RCC 7860 (cell line): ENCODE data around the gene GMPR2.
"Not testable (repeated sequence)": the region's sequence is repeated elsewhere in the genome, so short reads cannot be mapped to it uniquely, and the experiment has no call there.

Experiments used
- DNase-seq: peaks from one replicate; pipeline ENCODE4 v3.0.0-alpha.2; 2015; ENCODE audit warnings: low spot score
- FAIRE-seq: peaks from 2 replicates; lab custom pipeline; 2012; peaks lifted over from hg19 to GRCh38; lab: Jason Lieb, UNC

The GMPR2 gene

DNA sequence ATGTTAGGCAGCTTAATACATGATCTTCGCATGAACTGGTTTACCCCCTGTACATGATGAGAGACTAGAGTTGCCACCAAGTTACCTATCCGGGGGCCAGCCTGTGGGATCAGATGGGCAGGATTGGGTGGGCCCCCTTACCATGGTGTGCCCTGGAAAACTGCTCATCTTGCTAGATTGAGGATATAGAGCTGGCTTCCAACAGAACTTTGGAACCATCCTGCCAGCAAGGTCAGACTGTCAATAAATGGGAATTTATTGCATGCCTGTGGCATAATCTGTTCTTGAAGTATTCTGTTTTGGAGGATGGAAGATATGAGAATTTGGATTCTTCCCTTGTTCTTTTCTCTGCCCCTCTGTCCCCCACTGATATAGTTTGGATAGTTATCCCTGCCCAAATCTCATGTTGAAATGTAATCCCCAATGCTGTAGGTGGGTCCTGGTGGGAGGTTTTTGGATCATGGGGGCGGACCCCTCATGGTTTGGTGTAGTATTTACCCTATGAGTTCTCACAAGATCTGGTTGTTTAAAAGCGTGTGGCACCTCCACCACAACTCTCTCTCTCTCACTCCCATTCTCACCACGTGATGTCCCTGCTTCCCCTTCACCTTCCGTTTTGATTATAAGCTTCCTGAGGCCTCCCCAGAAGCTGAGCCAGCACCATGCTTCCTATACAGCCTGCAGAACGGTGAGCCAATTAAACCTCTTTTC is 33.8 kb upstream of the GMPR2 start:
- DNase-seq, result no peak
- no peak for FAIRE-seq

DNA sequence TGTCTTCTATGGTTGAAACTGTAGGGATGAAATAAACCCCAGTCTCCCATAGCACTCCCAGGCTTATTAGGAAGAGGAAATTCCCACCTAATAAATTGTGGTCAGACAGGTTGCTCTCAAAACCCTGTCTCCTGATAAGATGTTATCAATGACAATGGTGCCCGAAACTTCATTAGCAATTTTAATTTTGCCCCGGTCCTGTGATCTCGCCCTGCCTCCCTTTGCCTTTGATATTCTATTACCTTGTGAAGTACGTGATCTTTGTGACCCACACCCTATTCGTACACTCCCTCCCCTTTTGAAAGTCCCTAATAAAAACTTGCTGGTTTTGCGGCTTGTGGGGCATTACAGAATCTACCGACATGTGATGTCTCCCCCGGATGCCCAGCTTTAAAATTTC is 30.2 kb upstream of the GMPR2 start:
- not testable (repeated sequence) for DNase-seq, FAIRE-seq

DNA sequence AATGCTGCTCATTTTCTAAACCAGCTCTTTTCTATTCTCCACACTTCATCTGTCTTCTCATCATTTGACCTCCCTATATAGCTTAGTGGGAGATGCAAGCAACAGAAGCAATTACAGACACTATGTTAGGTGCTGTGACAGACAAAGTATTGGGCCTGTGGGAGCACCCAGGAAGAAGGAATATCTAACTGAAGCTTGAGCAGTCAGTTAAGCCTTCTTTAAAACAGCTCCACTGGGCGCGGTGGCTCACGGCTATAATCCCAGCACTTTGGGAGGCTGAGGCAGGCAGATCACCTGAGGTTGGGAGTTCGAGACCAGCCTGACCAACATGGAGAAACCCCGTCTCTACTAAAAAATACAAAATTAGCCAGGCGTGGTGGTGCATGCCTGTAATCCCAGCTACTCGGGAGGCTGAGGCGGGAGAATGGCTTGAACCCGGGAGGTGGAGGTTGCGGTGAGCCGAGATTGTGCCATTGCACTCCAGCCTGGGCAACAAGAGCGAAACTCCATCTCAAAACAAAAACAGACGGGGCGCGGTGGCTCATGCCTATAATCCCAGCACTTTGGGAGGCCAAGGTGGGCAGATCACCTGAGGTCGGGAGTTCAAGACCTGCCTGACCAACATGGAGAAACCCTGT is 29.4 kb upstream of the GMPR2 start:
- DNase-seq, FAIRE-seq: not testable (repeated sequence)

DNA sequence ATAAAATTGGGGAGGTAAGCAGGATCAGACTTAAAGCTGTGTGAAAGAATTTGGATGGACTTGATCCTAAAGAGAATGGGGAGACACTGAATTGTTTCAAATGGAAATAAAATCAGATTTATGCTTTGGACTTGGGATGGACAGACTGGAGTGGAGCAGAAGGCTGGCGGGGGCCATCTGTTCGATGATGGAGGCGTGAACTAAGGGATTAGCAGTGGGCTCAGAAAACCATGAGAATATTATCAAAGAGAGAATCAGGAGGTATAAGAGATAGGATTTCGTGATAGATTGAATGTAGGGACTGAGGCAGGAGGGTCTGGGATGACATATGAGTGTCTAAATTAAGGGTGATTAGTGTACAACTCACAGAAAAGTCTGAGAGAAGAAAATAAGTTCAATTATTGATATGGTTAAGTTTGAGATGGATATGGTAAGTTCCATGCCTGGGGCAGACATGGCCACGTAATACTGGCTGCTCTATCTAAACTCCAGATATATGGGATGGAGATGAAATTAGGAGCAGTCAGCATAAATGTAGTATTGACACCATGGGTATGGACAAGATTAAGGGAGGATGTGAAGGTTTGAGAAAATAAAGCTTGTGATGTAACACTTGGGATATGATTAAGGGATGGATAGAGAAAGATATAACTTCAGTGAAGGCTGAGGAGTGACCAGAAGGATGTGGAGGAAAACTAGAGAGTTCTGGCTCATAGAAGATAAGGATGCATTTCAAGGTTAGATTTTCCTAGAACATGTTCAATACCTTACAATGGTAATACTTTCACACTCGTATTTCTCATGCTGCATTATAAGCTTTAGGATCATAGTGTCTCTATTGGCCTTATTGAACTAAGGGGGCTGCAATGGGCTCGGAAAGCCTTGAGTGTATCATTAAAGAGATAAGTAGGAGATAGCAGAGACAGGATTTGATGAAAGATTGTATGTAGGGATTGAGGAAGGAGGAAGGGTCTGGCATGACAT is 28.3 kb upstream of the GMPR2 start:
- FAIRE-seq (no peak), DNase-seq (no peak)

DNA sequence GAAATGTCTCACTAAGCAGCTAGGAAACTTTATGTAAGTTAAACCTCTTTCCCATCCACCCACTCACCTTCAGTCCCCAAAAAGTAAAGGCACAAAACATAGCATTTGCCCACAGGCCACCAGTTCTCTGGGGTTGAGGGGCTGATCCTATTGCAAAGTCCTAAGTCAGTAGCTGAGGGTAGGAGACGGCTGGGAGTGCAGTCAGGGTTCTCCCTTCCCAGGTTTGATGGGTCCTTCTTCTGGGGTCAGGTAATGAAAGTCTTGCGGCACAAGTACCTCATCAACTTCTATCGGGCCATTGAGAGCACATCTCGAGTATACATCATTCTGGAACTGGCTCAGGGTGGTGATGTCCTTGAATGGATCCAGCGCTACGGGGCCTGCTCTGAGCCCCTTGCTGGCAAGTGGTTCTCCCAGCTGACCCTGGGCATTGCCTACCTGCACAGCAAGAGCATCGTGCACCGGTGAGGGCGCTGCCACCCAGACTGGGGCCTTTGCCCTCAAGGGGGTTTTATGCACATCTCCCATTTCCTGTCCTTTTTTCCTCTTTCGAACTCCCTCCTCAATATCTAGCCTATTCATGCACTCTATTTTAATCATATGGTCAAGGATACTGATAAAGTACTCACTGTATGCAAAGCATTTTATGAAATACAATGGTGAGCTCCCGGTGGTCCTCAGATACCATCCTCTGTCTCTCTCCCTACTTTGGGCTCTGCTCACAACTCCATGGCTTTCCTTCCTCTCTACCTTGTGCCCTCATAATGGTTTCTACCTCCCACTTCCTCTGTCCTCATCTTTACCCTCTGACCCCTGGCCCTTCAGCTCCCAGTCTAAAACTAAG is 26.2 kb upstream of the GMPR2 start:
- FAIRE-seq, result no peak
- no peak for DNase-seq

DNA sequence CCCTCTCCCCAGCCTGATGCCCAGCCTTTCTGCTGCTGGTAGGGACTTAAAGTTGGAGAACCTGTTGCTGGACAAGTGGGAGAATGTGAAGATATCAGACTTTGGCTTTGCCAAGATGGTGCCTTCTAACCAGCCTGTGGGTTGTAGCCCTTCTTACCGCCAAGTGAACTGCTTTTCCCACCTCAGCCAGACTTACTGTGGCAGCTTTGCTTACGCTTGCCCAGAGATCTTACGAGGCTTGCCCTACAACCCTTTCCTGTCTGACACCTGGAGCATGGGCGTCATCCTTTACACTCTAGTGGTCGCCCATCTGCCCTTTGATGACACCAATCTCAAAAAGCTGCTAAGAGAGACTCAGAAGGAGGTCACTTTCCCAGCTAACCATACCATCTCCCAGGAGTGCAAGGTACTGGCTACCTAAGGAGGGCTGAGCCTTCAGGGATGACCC is 25.6 kb upstream of the GMPR2 start:
- no peak for DNase-seq
- no peak for FAIRE-seq

DNA sequence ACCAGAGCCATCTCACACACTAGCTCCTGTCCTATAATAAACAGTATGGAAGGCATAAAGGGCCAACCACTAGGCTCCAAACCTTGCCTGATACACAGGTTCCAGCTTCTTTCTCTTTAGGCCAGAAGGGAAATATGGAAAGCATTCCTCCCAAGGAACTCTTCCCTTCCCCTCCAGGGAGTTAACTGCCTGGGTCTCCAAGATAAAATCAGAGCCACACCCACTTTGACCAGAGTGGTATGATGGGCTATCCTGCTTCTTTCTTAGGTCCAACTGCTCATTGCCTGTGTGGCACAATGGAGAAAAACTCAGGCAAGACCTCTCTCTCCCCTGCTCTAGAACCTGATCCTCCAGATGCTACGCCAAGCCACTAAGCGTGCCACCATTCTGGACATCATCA is 25.1 kb upstream of the GMPR2 start:
- no peak for DNase-seq
- FAIRE-seq, result no peak

DNA sequence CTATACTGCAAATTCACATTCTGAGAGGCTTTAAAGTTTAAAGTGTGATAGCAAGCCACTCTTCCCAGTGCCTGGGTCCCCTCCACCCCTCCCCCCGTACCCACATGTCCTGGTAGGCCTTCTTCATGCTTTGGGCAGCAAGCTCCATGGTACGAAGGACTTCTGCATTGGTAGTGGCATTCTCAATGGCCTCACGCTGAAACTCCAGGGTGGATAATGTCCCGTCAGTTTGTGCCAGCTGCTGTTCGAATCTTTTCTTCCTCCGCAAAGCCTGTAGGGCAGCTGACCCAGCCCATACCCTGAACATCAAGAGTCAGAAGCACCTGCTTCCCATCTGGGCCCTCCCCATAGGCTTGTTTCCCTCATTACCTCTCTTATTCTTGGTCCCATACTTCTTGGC is 21.4 kb upstream of the GMPR2 start:
- DNase-seq (no peak), FAIRE-seq (no peak)

DNA sequence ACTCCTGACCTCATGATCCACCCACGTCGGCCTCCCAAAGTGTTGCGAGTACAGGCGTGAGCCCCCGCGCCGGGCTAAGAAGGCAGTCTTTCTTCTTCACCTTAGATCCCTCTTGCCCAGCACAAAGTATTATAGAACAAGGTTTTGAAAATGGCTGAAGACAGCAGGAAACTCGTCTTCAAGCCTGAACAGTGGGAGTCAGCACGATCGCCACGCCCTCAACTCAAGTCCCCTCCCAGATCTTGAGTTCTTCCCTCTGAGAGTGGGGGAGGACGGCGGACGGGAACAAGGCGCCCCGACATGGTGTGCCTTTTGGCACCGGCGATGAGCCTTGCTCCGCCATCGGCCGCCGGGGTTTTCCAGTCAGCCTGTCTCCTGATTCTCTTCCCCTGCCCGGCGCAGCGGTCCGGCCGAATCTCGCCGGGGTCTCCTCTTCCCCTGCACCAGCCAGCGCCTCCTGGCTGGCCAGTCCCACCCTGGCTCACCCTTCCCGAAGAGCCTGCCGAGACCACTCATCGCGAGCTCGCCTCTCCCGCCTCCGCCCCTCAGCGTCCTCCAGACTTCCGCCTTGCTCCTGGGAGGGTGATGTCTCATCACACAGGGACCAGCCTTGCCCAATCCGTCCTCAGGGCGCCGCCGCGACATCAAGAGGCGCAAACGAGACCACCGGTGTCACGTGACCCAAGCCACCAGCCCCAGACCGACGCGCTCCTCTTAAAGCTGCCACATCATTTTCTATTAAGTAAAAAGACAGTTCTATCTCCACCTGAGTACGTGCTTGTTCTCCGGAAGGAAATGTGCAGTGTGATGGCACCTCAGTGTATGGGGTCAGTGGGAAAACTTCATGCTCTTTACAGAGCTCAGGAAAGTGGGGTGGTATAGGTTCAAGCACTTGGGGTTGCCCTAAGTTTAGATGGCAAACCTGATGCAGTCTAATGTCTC is 19.5 kb upstream of the GMPR2 start, which contains the start of gene CHMP4A:
CHMP4A (minus strand) TSS at position 565 of the 942 bp plus-strand sequence; CDS start at position 516, 49 bp downstream.
- DNase-seq (peak; percentile 88), FAIRE-seq (no peak)

DNA sequence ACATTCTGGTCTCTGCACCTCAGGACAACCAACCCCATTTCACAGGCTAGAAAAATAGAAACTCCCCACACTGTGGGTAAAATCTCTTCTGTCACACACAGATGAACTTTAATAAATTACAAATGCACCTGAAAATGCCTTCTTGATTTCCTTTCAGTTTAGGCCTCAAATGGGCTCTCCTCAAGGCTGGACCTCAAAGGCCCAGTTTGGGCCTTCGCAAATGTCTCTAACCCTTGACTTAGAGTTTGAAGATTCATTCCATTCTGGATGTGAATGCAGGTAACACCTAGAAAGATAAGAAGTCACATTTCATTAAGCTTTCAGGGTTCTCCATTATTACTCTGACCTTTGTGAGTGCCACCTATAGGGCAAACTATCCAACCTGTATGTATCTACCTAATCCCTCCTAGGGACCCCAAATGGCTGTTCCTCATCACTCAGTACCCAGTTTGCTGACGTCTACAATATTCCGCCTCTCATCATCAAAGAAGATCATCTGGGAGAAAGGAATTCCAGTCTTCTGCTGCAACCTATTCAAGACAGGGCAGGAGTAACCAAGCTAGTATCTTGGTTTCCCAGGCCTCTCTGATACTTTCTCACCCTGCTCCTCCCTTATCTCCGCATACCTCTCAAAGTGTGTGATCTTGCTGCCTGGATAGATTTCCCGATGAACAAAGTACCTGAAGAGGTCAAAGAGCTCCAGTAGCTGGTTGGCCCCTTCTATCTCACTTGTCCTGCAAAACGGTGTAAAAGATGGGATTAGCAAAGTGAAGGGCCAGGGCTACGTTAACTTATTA is 18.7 kb upstream of the GMPR2 start:
- DNase-seq (no peak), FAIRE-seq (no peak)

DNA sequence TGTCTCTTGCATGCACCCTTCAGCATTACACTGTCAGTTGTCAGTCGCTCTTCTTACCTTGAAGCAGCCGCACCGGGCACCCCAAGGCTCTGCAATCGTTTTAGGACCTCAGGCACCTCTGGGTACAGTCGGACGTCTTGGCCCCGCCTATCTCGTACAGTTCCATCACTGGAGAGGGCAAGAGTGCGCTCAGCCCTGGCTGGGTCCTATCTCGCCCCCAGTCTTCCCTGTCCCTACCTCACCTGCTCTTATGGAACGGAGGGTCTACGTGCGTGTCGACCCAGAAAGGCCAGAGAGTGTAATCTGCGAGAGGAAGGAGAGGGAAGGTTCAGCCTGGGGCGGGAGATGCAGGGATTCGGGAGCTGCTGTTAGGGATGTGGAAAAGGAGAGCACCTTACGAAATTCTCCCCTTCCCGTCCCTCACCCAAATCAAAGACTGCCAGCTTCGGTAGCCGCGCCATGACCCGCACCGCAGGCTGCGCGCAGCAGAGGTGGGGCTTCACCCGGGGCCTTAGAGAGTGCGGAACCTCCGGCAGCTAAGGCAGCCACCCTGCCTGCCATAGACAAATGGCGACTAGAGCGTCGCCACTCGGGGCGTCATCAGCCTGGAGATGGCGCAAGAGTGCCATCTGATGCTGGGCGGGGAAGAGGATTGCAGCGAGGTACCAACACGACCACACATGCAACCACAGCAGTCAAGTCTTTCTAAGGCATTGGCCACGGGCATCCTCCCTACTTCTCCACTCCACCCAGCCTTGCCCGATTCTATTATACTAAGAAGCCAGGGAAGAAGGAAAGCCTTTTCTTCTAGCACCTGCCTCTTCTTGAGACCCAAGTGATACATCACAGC is 17.0 kb upstream of the GMPR2 start, which contains the start of gene MDP1:
MDP1 (minus strand) TSS at position 572 of the 850 bp plus-strand sequence; CDS start at position 461, 111 bp downstream.
- FAIRE-seq, result no peak

DNA sequence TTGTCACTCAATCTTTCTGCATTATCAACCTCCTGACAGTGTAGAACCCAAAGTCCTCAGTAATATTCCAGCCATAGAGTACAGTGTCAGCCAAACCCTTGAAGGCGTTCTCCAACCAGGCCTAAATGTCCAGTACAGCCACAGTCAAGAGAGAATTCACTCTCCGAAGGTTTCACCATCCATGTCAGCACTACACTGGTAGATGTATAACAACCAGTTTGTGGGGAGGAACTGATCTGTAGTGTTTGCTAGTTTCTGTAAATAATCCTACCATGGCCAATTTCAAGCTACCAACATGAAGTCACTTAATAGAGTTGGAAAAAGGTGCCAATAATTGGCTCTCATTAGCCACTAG is 16.4 kb upstream of the GMPR2 start:
- DNase-seq, result no peak
- no peak for FAIRE-seq

More for the DNA sequence above, 17.0 kb upstream of the GMPR2 start, which contains the start of gene MDP1:
- peak; percentile 60 for DNase-seq

DNA sequence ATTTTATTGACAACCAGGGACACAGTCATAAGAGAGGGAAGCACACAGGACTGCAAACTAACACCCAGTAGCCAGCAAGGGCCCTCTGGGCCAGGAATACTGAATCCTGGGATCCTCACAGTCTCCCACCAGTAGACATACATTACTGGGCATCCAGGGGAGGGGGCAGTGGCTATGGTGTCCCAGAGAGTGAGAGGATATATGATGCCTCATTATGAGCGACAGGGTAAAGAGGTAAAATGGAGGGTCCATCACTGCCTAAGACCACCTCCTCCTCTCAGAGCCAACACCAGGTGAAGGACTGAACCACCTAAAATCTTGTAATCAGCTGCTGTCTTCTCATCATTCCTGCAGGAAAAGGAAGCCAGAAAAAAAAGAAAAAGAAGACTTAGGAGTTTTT is 15.9 kb upstream of the GMPR2 start:
- not testable (repeated sequence) for FAIRE-seq, DNase-seq

DNA sequence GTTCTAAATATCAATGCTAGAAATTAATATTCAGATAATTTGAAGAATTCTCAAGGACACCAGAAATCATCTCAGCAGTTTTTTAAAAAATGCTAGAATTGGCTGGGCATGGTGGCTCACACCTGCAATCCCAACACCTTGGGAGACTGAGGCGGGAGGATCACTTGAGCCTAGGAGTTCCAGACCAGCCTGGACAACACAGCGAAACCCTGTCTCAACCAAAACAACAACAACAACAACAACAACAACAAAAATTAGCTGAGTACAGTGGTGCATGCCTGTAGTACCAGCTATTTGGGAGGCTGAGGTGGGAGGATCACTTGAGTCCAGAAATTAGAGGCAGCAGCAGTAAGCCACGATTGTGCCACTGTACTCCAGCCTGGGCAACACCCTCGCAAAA is 13.6 kb upstream of the GMPR2 start:
- no peak for DNase-seq
- FAIRE-seq, result no peak

DNA sequence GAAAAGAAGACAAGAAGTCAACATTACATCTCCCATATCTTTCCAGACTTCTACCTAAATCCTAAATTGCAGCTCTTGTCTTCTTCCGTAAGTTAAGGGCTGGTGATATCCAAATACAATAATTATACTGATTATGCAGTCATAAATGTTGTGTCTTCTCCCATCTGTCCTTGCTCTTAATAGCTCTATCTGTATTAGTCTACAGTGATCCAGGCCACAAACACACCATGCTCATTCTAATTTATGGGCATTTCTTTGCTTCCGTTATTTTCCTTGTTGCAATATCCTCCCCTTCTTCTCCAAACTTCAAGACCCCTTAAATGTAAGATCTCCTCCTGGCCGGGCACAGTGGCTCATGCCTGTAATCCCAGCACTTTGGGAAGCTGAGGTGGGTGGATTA is 13.2 kb upstream of the GMPR2 start:
- DNase-seq (no peak), FAIRE-seq (no peak)

DNA sequence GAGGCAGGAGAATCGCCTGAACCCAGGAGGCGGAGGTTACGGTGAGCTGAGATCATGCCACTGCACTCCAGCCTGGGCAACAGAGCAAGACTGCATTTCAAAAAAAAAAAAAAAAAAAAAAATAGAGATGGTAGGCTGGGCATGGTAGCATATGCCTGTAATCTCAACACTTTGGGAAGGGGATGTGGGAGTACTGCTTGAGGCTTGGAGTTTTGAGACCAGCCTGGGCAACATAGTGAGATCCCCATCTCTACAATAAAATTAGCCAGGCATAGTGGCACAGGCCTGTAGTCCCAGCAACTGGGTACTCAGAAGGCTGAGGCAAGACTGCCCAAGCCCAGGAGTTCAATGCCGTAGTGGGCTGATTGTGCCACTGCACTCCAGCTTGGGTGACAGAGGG is 9.7 kb upstream of the GMPR2 start:
- FAIRE-seq, result not testable (repeated sequence)

DNA sequence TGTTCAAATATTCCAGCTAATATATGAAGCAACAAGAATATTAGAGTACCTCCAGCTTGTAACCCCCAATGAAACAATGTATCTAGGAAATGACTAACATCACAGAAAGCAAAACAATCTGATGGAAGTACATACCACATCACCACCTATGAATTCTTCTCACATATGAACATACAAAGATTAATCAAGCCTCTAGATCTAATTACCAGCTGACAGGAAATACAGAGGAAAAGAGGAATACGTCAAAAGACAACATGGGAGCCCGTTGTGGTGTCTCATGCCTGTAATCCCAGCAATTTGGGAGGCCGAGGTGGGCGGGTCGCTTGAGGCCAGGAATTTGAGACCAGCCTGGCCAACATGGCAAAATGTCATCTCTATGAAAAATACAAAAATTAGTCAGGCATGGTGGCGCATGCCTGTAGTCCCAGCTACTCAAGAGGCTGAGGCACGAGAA is 8.1 kb upstream of the GMPR2 start:
- FAIRE-seq, result no peak
- DNase-seq, result no peak

More for the DNA sequence above, 9.7 kb upstream of the GMPR2 start:
- DNase-seq, result not testable (repeated sequence)
